ENCODE data around the gene ZBTB16. TPM values are rescaled to one million over a fixed set of nuclear protein-coding genes. Genes with fewer than 3 reads are reported as not detected.
A peak's percentile ranks its signal among the peaks of the same experiment; 100 is the strongest.

Gene ZBTB16
- total and polyA plus RNA-seq, 4 donors = 8.9 to 140 (median 34.5) TPM

DNA sequence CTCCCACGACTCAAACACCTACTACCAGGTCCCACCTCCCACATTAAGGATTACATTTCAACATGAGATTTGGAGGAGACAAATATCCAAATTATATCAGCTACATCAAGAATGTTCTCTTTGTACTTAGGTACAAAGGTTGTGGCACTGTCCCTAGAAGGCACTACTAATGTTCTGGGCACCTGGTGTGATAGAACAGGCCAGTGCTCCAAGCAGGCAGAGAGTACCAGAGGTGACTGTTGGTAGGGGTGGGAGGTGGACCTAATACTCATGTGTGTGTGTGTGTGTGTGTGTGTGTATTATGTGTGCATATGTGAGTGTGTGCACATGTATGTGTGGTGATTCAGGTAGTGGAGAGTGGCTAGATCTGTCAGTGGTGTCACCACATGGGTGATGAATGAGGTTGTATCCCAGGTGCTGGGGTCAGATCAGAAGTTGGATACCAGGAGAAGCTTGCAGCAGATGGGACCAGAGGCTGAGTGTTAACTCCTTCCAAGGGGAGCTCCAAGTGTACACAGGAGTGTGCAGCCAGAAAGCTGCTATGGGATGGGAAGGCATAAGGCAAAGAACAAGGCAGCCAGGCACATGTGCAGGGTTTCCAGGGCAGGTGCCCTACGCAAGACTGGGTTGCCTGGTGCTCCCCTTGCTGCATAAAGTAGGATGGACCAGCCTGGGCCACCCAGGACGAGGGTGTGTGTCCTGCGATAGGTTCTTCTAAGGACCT, 219.0 kb downstream of the ZBTB16 start:
- WGBS = 77% methylated on average over 4 of the region's 4 CpGs
- no peaks in the 10 kb centered on the region for H3K9me3 ChIP-seq (ENCODE audit: control insufficient read depth in 4 of 4, low read length in 3 of 4)
- peak overlapping the region; percentile 56 to 72 for H3K27ac ChIP-seq (ENCODE audit: low read depth in 1 of 2, low read length in 2 of 2)
- TF ChIP-seq HNF4G (IDR thresholded peaks at IDR 0.05) (peak; percentile 67), YY1 (IDR thresholded peaks at IDR 0.05) (no peak), HNF4A (conservative IDR thresholded peaks at IDR 0.05) (peak; percentile 87 to 93), RXRA (IDR thresholded peaks at IDR 0.05) (peak in 1 of 2 donors; percentile 46)
- TF ChIP-seq, protein P1, sequence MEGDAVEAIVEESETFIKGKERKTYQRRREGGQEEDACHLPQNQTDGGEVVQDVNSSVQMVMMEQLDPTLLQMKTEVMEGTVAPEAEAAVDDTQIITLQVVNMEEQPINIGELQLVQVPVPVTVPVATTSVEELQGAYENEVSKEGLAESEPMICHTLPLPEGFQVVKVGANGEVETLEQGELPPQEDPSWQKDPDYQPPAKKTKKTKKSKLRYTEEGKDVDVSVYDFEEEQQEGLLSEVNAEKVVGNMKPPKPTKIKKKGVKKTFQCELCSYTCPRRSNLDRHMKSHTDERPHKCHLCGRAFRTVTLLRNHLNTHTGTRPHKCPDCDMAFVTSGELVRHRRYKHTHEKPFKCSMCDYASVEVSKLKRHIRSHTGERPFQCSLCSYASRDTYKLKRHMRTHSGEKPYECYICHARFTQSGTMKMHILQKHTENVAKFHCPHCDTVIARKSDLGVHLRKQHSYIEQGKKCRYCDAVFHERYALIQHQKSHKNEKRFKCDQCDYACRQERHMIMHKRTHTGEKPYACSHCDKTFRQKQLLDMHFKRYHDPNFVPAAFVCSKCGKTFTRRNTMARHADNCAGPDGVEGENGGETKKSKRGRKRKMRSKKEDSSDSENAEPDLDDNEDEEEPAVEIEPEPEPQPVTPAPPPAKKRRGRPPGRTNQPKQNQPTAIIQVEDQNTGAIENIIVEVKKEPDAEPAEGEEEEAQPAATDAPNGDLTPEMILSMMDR (IDR thresholded peaks at IDR 0.05; ENCODE audit: low read depth, low read length, missing input control) = no peak
- H3K27me3 ChIP-seq (ENCODE audit: control insufficient read depth in 4 of 4, insufficient read depth in 4 of 4, low read length in 3 of 4) = no peaks in the 10 kb centered on the region
- no peak overlapping the region for H3K9ac ChIP-seq (ENCODE audit: low read depth in 1 of 2, low read length in 2 of 2)
- no peak overlapping the region for H3K4me3 ChIP-seq (ENCODE audit: low read depth in 1 of 3, low read length in 3 of 3)
- H3K36me3 ChIP-seq (ENCODE audit: control insufficient read depth in 4 of 4, insufficient read depth in 3 of 4, low read depth in 1 of 4, low read length in 3 of 4) = no peaks in the 10 kb centered on the region
- peaks cover 9 to 62% (median 35%) of the 10 kb centered on the region in 4 donors for H3K4me1 ChIP-seq (ENCODE audit: control insufficient read depth in 4 of 4, insufficient read depth in 4 of 4, low read length in 3 of 4)
- DNase-seq (ENCODE audit: low spot score) = no peak

DNA sequence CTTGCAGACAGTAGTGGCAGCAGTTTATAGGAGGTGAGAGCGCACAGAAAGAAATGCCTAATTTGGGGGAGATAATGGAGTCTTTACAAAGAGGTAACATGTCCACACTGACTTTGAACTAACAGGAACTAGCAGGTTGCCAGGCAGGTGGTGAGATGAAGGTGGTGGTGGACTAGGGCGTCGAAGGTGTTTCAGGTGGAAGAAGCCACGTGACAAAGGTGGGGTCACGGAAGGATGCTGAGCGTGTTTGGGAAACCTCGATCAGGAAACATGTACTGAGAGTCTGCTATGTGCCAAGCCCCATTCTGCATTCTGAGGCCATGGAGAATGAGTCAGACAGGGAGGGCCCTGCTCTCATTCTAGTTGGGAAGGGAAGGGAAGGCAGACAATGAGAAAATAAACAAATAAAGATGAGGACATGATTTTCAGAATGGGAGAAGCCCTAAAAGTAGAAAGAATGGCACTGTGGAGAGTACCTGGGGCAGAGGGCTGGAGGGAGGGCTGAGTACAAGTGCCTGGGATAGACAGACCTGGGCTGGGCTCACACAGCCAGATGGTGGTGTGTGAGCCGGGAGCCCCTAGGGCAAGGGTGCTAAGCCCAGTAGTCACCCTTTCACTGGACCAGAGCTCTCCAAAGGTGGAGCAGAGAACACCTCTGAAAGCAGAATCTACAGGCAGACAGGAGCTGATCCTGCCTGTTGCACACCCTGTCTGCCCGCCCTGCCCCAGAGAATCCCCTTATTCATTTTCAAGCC, 220.5 kb downstream of the ZBTB16 start:
- peaks cover 7 to 54% (median 29%) of the 10 kb centered on the region in 4 donors for H3K4me1 ChIP-seq (ENCODE audit: control insufficient read depth in 4 of 4, insufficient read depth in 4 of 4, low read length in 3 of 4)
- H3K4me3 ChIP-seq (ENCODE audit: low read depth in 1 of 3, low read length in 3 of 3) = no peak overlapping the region
- H3K27ac ChIP-seq (ENCODE audit: low read depth in 1 of 2, low read length in 2 of 2) = peak overlapping the region in 1 of 2 donors; percentile 4
- no peak for DNase-seq (ENCODE audit: low spot score)
- H3K9me3 ChIP-seq (ENCODE audit: control insufficient read depth in 4 of 4, low read length in 3 of 4) = no peaks in the 10 kb centered on the region
- no peak overlapping the region for H3K9ac ChIP-seq (ENCODE audit: low read depth in 1 of 2, low read length in 2 of 2)
- TF ChIP-seq HNF4G (IDR thresholded peaks at IDR 0.05) (no peak), NR2F2 (IDR thresholded peaks at IDR 0.05) (no peak), TAF1 (conservative IDR thresholded peaks at IDR 0.05) (no peak), FOXA2 (IDR thresholded peaks at IDR 0.05) (no peak), FOXA1 (IDR thresholded peaks at IDR 0.05) (no peak), SP1 (IDR thresholded peaks at IDR 0.05) (no peak), HNF4A (conservative IDR thresholded peaks at IDR 0.05) (no peak), RAD21 (IDR thresholded peaks at IDR 0.05) (no peak), JUND (IDR thresholded peaks at IDR 0.05) (no peak), YY1 (IDR thresholded peaks at IDR 0.05) (no peak), GABPA (IDR thresholded peaks at IDR 0.05 in 1 of 2, conservative IDR thresholded peaks at IDR 0.05 in 1 of 2) (no peak)
- TF ChIP-seq, protein P1 (IDR thresholded peaks at IDR 0.05; ENCODE audit: low read depth, low read length, missing input control) = no peak
- TF ChIP-seq, protein P2, sequence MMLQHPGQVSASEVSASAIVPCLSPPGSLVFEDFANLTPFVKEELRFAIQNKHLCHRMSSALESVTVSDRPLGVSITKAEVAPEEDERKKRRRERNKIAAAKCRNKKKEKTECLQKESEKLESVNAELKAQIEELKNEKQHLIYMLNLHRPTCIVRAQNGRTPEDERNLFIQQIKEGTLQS (IDR thresholded peaks at IDR 0.05) = no peak
- TF ChIP-seq, protein P3, sequence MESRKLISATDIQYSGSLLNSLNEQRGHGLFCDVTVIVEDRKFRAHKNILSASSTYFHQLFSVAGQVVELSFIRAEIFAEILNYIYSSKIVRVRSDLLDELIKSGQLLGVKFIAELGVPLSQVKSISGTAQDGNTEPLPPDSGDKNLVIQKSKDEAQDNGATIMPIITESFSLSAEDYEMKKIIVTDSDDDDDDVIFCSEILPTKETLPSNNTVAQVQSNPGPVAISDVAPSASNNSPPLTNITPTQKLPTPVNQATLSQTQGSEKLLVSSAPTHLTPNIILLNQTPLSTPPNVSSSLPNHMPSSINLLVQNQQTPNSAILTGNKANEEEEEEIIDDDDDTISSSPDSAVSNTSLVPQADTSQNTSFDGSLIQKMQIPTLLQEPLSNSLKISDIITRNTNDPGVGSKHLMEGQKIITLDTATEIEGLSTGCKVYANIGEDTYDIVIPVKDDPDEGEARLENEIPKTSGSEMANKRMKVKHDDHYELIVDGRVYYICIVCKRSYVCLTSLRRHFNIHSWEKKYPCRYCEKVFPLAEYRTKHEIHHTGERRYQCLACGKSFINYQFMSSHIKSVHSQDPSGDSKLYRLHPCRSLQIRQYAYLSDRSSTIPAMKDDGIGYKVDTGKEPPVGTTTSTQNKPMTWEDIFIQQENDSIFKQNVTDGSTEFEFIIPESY (IDR thresholded peaks at IDR 0.05) = no peak
- TF ChIP-seq, protein P4, sequence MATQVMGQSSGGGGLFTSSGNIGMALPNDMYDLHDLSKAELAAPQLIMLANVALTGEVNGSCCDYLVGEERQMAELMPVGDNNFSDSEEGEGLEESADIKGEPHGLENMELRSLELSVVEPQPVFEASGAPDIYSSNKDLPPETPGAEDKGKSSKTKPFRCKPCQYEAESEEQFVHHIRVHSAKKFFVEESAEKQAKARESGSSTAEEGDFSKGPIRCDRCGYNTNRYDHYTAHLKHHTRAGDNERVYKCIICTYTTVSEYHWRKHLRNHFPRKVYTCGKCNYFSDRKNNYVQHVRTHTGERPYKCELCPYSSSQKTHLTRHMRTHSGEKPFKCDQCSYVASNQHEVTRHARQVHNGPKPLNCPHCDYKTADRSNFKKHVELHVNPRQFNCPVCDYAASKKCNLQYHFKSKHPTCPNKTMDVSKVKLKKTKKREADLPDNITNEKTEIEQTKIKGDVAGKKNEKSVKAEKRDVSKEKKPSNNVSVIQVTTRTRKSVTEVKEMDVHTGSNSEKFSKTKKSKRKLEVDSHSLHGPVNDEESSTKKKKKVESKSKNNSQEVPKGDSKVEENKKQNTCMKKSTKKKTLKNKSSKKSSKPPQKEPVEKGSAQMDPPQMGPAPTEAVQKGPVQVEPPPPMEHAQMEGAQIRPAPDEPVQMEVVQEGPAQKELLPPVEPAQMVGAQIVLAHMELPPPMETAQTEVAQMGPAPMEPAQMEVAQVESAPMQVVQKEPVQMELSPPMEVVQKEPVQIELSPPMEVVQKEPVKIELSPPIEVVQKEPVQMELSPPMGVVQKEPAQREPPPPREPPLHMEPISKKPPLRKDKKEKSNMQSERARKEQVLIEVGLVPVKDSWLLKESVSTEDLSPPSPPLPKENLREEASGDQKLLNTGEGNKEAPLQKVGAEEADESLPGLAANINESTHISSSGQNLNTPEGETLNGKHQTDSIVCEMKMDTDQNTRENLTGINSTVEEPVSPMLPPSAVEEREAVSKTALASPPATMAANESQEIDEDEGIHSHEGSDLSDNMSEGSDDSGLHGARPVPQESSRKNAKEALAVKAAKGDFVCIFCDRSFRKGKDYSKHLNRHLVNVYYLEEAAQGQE (IDR thresholded peaks at IDR 0.05) = no peak
- WGBS = 93% methylated on average over 9 of the region's 9 CpGs
- H3K36me3 ChIP-seq (ENCODE audit: control insufficient read depth in 4 of 4, insufficient read depth in 3 of 4, low read depth in 1 of 4, low read length in 3 of 4) = no peaks in the 10 kb centered on the region
- no peaks in the 10 kb centered on the region for H3K27me3 ChIP-seq (ENCODE audit: control insufficient read depth in 4 of 4, insufficient read depth in 4 of 4, low read length in 3 of 4)

Measured in liver (tissue), 9 donors.